Fibroblast of villous mesenchyme (primary cell): ENCODE measurements around the gene CBR1. TPM values are rescaled to one million over a fixed set of nuclear protein-coding genes. Genes with fewer than 3 reads are reported as not detected.

ENCODE experiments used
- DNase-seq: peaks from one replicate; pipeline ENCODE4 v3.0.0-alpha.2; 2010; ENCODE audit warnings: low read depth
- H3K4me3 ChIP-seq: 2 replicates; pipeline ENCODE4 v1.5.1; 2011; ENCODE audit warnings: low read depth, mild to moderate bottlenecking, low read length
- CTCF ChIP-seq: IDR thresholded peaks from 2 replicates; pipeline ENCODE4 v1.5.1; 2012; ENCODE audit warnings: low read depth, mild to moderate bottlenecking, low read length; ENCODE audit not compliant: insufficient read depth
- total RNA-seq: library from RNA; depleted of rRNA; stranded (reverse); fragments of >200 nt; gene quantifications from 2 replicates; pipeline ENCODE4 v1.2.3, GENCODE V29; 2012

Gene CBR1
- total RNA-seq, 1 donor: 80.7 TPM

GRCh38 chr21:36028127-36029069, 41.4 kb upstream of the CBR1 start:
- peak; percentile 98 for TF ChIP-seq CTCF
- DNase-seq: peak; percentile 75
- no peak overlapping the region for H3K4me3 ChIP-seq

- TF ChIP-seq CTCF: no peak
- no peak for DNase-seq
- no peak overlapping the region for H3K4me3 ChIP-seq
These were observed 40.5 kb upstream of the CBR1 start for GRCh38 chr21:36029309-36029708.

GRCh38 chr21:36030581-36031189, 39.1 kb upstream of the CBR1 start:
- no peak for DNase-seq

GRCh38 chr21:36032647-36033406, 37.0 kb upstream of the CBR1 start:
- DNase-seq: no peak
- no peak for TF ChIP-seq CTCF
- no peak overlapping the region for H3K4me3 ChIP-seq

More at GRCh38 chr21:36030581-36031189, 39.1 kb upstream of the CBR1 start:
- TF ChIP-seq CTCF: no peak
- H3K4me3 ChIP-seq: no peak overlapping the region

- DNase-seq: no peak
- no peak for TF ChIP-seq CTCF
- H3K4me3 ChIP-seq: no peak overlapping the region
These were observed 35.5 kb upstream of the CBR1 start for GRCh38 chr21:36034211-36034913.

- no peak for TF ChIP-seq CTCF
- no peak overlapping the region for H3K4me3 ChIP-seq
These were observed 34.4 kb upstream of the CBR1 start for GRCh38 chr21:36035381-36035791.

More at GRCh38 chr21:36035381-36035791, 34.4 kb upstream of the CBR1 start:
- DNase-seq: no peak
